ENCODE results near the gene RMND1. TPM values are rescaled to one million over a fixed set of nuclear protein-coding genes. Genes with fewer than 3 reads are reported as not detected.
"Not testable (repeated sequence)": the region's sequence is repeated elsewhere in the genome, so short reads cannot be mapped to it uniquely, and the experiment has no call there.

RMND1 gene
- total RNA-seq, 1 experiment from 2014 or later = 37.6 TPM

DNA sequence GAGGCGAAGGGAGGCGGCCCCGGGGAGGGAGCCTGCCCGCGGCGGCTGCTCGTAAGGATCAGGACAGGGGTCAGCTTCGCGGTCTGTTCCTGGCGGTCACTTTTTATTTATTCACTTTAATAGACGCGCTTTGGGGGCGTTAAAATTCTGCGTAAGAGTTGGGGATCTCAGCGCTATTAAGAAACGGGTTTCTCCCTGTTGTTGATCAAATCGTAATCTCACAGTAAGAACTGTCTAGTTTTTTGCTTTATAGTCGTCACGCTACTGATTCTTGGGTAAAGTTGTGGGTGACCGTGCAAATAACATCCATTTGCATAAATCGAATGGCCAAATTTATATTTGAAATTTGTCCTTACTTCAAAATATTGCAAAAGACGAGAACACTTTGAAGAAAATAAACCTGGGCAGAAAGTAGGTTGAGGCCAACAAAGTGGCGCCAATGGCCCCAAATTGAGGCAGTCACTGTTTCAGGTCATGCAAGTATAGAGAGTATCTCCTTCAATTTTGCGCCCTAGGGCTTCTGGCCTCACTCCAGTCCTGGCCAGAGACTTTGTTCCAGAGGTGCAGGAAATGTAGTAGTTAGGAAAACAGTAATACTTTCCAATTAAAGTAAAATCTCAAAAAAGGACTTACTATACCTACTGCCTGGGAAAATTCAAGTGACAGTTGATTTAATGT, 963 bp upstream of the RMND1 start:
- TSS peak; percentile 53 for BruUV-seq (replicated peaks)
- Mint-ChIP-seq H3K27me3 (ENCODE audit: insufficient read depth, unreplicated experiment) (no peaks in the 10 kb centered on the region), H3K36me3 (ENCODE audit: insufficient read depth, unreplicated experiment) (peaks cover 21% of the 10 kb centered on the region), H3K9me3 (ENCODE audit: unreplicated experiment) (no peaks in the 10 kb centered on the region), H3K4me3 (ENCODE audit: unreplicated experiment) (peak overlapping the region; percentile 99), H3K27ac (ENCODE audit: low read depth, unreplicated experiment) (peak overlapping the region; percentile 87), H3K4me1 (ENCODE audit: insufficient read depth, unreplicated experiment) (peaks cover 34% of the 10 kb centered on the region)
- CTCF ChIA-PET = interaction anchor here (0.6 to 1.5 kb wide), 3 partner anchors 20 to 284 kb away, joined by 3 to 4 read pairs (median 3); no protein-coding TSS in a partner anchor
- intact Hi-C loops (cut with micrococcal nuclease) = loop anchor here (2.0 kb wide), 1 partner anchor 62 kb away; the partner anchor contains the start of gene ZBTB2
- peak; percentile 62 for DNase-seq (ENCODE audit: unreplicated experiment)
- POLR2A ChIA-PET = interaction anchor here (0.7 to 2.9 kb wide), 19 partner anchors 11 to 849 kb away, joined by 3 to 43 read pairs (median 5); no protein-coding TSS in a partner anchor
- TF ChIP-seq, protein P1, sequence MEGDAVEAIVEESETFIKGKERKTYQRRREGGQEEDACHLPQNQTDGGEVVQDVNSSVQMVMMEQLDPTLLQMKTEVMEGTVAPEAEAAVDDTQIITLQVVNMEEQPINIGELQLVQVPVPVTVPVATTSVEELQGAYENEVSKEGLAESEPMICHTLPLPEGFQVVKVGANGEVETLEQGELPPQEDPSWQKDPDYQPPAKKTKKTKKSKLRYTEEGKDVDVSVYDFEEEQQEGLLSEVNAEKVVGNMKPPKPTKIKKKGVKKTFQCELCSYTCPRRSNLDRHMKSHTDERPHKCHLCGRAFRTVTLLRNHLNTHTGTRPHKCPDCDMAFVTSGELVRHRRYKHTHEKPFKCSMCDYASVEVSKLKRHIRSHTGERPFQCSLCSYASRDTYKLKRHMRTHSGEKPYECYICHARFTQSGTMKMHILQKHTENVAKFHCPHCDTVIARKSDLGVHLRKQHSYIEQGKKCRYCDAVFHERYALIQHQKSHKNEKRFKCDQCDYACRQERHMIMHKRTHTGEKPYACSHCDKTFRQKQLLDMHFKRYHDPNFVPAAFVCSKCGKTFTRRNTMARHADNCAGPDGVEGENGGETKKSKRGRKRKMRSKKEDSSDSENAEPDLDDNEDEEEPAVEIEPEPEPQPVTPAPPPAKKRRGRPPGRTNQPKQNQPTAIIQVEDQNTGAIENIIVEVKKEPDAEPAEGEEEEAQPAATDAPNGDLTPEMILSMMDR (IDR thresholded peaks at IDR 0.05; ENCODE audit: unreplicated experiment) = no peak

DNA sequence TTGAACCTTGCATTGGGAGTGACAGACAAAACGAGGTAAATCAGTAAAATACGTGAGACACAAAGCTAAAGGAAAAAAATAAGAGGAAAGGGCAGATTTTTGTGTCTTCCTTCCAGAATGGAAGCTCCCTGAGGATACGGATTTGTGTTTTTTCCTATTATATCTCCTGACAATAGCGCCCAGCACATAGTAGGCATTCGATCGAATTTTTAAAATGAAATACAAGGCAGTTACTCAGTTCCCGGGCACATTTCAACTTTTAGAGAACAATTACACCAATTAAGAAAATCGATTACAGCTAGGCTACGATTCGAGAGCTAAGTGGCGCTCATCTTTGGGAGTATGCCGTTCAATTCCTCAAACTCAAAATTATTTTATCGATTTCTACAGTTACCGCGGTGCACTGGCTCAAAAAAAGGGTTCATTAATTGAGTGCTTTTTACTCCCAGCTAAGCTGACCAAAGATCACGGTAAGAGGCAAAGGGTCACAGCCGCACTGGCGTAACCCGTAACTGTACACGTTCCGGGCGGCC, 443 bp downstream of the RMND1 start:
- TF ChIP-seq, protein P1 (IDR thresholded peaks at IDR 0.05; ENCODE audit: unreplicated experiment) = no peak
- ChIA-PET CTCF (interaction anchor here (0.5 to 1.5 kb wide), 6 partner anchors 12 to 1394 kb away, joined by 3 to 4 read pairs (median 3); no protein-coding TSS in a partner anchor), POLR2A (interaction anchor here (0.6 to 2.9 kb wide), 18 partner anchors 10 to 1124 kb away, joined by 3 to 43 read pairs (median 6); no protein-coding TSS in a partner anchor)
- peak overlapping the region; percentile 99 for H3K4me3 Mint-ChIP-seq (ENCODE audit: unreplicated experiment)
- no peaks in the 10 kb centered on the region for H3K27me3 Mint-ChIP-seq (ENCODE audit: insufficient read depth, unreplicated experiment)
- BruUV-seq (replicated peaks) = TSS peak; percentile 89
- H3K9me3 Mint-ChIP-seq (ENCODE audit: unreplicated experiment) = no peaks in the 10 kb centered on the region
- peaks cover 38% of the 10 kb centered on the region for H3K4me1 Mint-ChIP-seq (ENCODE audit: insufficient read depth, unreplicated experiment)
- DNase-seq (ENCODE audit: unreplicated experiment) = no peak
- intact Hi-C loops (cut with micrococcal nuclease) = no loop called here
- H3K27ac Mint-ChIP-seq (ENCODE audit: low read depth, unreplicated experiment) = peak overlapping the region; percentile 87
- H3K36me3 Mint-ChIP-seq (ENCODE audit: insufficient read depth, unreplicated experiment) = peaks cover 16% of the 10 kb centered on the region

DNA sequence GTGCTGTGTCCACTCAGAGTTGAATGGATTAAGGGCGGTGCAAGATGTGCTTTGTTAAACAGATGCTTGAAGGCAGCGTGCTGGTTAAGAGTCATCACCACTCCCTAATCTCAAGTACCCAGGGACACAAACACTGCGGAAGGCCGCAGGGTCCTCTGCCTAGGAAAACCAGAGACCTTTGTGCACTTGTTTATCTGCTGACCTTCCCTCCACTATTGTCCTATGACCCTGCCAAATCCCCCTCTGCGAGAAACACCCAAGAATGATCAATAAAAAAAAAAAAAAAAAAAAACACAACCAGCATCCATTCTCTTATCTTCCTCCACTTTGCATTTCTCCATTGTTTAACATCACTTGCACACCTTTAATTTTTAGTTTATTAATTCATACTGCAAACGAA, 998 bp downstream of the RMND1 start:
- POLR2A ChIA-PET = interaction anchor here (0.6 to 2.9 kb wide), 13 partner anchors 9 to 1125 kb away, joined by 3 to 43 read pairs (median 6); no protein-coding TSS in a partner anchor
- H3K9me3 Mint-ChIP-seq (ENCODE audit: unreplicated experiment); intact Hi-C loops (cut with micrococcal nuclease); H3K27me3 Mint-ChIP-seq (ENCODE audit: insufficient read depth, unreplicated experiment); H3K27ac Mint-ChIP-seq (ENCODE audit: low read depth, unreplicated experiment); BruUV-seq (replicated peaks); DNase-seq (ENCODE audit: unreplicated experiment): not testable (repeated sequence)
- CTCF ChIA-PET = interaction anchor here (0.6 to 1.5 kb wide), 5 partner anchors 12 to 1394 kb away, joined by 3 to 4 read pairs (median 3); no protein-coding TSS in a partner anchor
- Mint-ChIP-seq H3K36me3 (ENCODE audit: insufficient read depth, unreplicated experiment) (peaks cover 10% of the 10 kb centered on the region), H3K4me3 (ENCODE audit: unreplicated experiment) (peak overlapping the region; percentile 99), H3K4me1 (ENCODE audit: insufficient read depth, unreplicated experiment) (peaks cover 42% of the 10 kb centered on the region)

DNA sequence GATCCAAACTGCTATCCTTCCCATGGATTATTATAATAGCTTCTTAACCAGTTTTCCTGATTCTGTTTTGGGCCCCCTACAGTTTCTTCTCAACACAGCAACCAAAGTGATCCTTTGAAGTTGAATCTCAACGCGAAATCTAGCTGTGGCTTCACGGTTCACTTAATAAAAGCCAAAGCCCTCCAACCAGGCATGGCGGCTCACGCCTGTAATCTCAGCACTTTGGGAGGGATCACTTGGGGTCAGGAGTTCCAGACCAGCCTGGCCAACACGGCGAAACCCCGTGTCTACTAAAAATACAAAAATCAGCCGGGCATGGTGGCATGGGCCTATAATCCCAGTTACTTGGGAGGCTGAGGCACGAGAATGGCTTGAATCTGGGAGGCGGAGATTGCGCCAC, 3.3 kb downstream of the RMND1 start:
- intact Hi-C loops (cut with micrococcal nuclease) = no loop called here
- TF ChIP-seq, protein P1 (IDR thresholded peaks at IDR 0.05; ENCODE audit: unreplicated experiment) = no peak
- Mint-ChIP-seq H3K27ac (ENCODE audit: low read depth, unreplicated experiment) (peak overlapping the region; percentile 68), H3K36me3 (ENCODE audit: insufficient read depth, unreplicated experiment) (peaks cover 11% of the 10 kb centered on the region), H3K4me3 (ENCODE audit: unreplicated experiment) (no peak overlapping the region), H3K27me3 (ENCODE audit: insufficient read depth, unreplicated experiment) (no peaks in the 10 kb centered on the region), H3K4me1 (ENCODE audit: insufficient read depth, unreplicated experiment) (peaks cover 33% of the 10 kb centered on the region), H3K9me3 (ENCODE audit: unreplicated experiment) (no peaks in the 10 kb centered on the region)
- ChIA-PET POLR2A (interaction anchor here (0.6 to 0.7 kb wide), 3 partner anchors 39 to 914 kb away, joined by 3 read pairs; no protein-coding TSS in a partner anchor), CTCF (interaction anchor here (1.2 kb wide), 1 partner anchor 31 kb away, joined by 3 read pairs; no protein-coding TSS in a partner anchor)
- no TSS peak for BruUV-seq (replicated peaks)
- no peak for DNase-seq (ENCODE audit: unreplicated experiment)
